WERI-Rb-1 (cell line): Measurements from ENCODE around the gene EME2.
A peak's percentile ranks its signal among the peaks of the same experiment; 100 is the strongest.

Source experiments
- DNase-seq: peaks from one replicate; pipeline ENCODE4 v3.0.0-alpha.2; 2020
- H3K27ac ChIP-seq: fragments of 250-450 bp; sonication (Bioruptor Pico); 2 replicates; pipeline ENCODE4 v1.5.1; 2020; ENCODE audit warnings: mild to moderate bottlenecking, moderate library complexity
- H3K27me3 ChIP-seq: fragments of 250-450 bp; sonication (Bioruptor Pico); 2 replicates; pipeline ENCODE4 v1.5.1; 2021; ENCODE audit warnings: mild to moderate bottlenecking, low read depth, moderate library complexity; ENCODE audit not compliant: insufficient read depth, severe bottlenecking
- H3K36me3 ChIP-seq: fragments of 250-450 bp; sonication (Bioruptor Pico); 2 replicates; pipeline ENCODE4 v1.5.1; 2020; ENCODE audit warnings: mild to moderate bottlenecking, moderate library complexity
- H3K4me3 ChIP-seq: 2 replicates; pipeline ENCODE4 v1.5.1; 2011; ENCODE audit warnings: low read depth, mild to moderate bottlenecking, control low read depth, low read length
- H3K9me3 ChIP-seq: fragments of 250-450 bp; sonication (Bioruptor Pico); 2 replicates; pipeline ENCODE4 v1.5.1; 2021; ENCODE audit warnings: mild to moderate bottlenecking, moderate library complexity; ENCODE audit not compliant: severe bottlenecking
- CTCF ChIP-seq: IDR thresholded peaks from 2 replicates; pipeline ENCODE4 v1.5.1; 2011; ENCODE audit warnings: low read depth, mild to moderate bottlenecking, control low read depth, inconsistent platforms, low read length

The EME2 gene

GRCh38 chr16:1821861-1822611, 49.4 kb downstream of the EME2 start:
- peaks cover 26% of the 10 kb centered on the region for H3K36me3 ChIP-seq

GRCh38 chr16:1822801-1823200, 50.2 kb downstream of the EME2 start:
- TF ChIP-seq CTCF = no peak
- Histone ChIP-seq H3K36me3 (peaks cover 24% of the 10 kb centered on the region), H3K4me3 (no peak overlapping the region)

More at GRCh38 chr16:1821861-1822611, 49.4 kb downstream of the EME2 start:
- no peak overlapping the region for H3K4me3 ChIP-seq
- no peaks in the 10 kb centered on the region for H3K27me3 ChIP-seq
- H3K27ac ChIP-seq = no peak overlapping the region
- no peaks in the 10 kb centered on the region for H3K9me3 ChIP-seq
- DNase-seq = no peak
- no peak for TF ChIP-seq CTCF

GRCh38 chr16:1823821-1824220, 51.2 kb downstream of the EME2 start:
- peak; percentile 59; the same call in 1 of the 2 replicates for TF ChIP-seq CTCF
- Histone ChIP-seq H3K27me3 (no peaks in the 10 kb centered on the region), H3K27ac (no peak overlapping the region), H3K9me3 (no peaks in the 10 kb centered on the region), H3K36me3 (peaks cover 29% of the 10 kb centered on the region), H3K4me3 (no peak overlapping the region)
- peak; percentile 72 for DNase-seq

More at GRCh38 chr16:1822801-1823200, 50.2 kb downstream of the EME2 start:
- no peaks in the 10 kb centered on the region for H3K27me3 ChIP-seq
- no peak overlapping the region for H3K27ac ChIP-seq
- no peaks in the 10 kb centered on the region for H3K9me3 ChIP-seq
- no peak for DNase-seq

GRCh38 chr16:1825381-1825863, 52.8 kb downstream of the EME2 start:
- no peaks in the 10 kb centered on the region for H3K9me3 ChIP-seq
- peaks cover 36% of the 10 kb centered on the region for H3K36me3 ChIP-seq
- TF ChIP-seq CTCF = no peak
- no peak overlapping the region for H3K27ac ChIP-seq
- H3K27me3 ChIP-seq = no peaks in the 10 kb centered on the region
- H3K4me3 ChIP-seq = peak overlapping the region; percentile 47; the same call in 1 of the 2 replicates
- DNase-seq = no peak
